HepG2 (cell line): ENCODE results near the gene TRIM72. TPM values are rescaled to one million over a fixed set of nuclear protein-coding genes. Genes with fewer than 3 reads are reported as not detected.
A peak's percentile ranks its signal among the peaks of the same experiment; 100 is the strongest.

Experiments used
- CEBPB ChIP-seq: IDR thresholded peaks from 2 replicates; pipeline ENCODE4 v1.6.1; 2011; ENCODE audit warnings: low read depth, low read length, improper control_type of control experiment, borderline replicate concordance
- EEA1 ChIP-seq: sonication (generic); formaldehyde crosslinking; IDR thresholded peaks from 2 replicates; pipeline ENCODE4 v1.5.1; 2020; ENCODE audit warnings: mild to moderate bottlenecking, missing genetic modification reagents, borderline replicate concordance
- HDAC1 ChIP-seq: sonication (generic); formaldehyde crosslinking; IDR thresholded peaks from 2 replicates; pipeline ENCODE4 v1.5.1; 2020; ENCODE audit warnings: mild to moderate bottlenecking, missing genetic modification reagents
- HNRNPL ChIP-seq: fragments of 200-400 bp; formaldehyde crosslinking; IDR thresholded peaks from 2 replicates; pipeline ENCODE4 v1.6.1; 2017; ENCODE audit warnings: mild to moderate bottlenecking, low read depth, low read length
- HOXA7 ChIP-seq: sonication (generic); formaldehyde crosslinking; IDR thresholded peaks from 2 replicates; pipeline ENCODE4 v1.8.1; 2022; ENCODE audit warnings: mild to moderate bottlenecking, missing genetic modification reagents, moderate library complexity
- SNAI1 ChIP-seq: sonication (generic); formaldehyde crosslinking; IDR thresholded peaks from 2 replicates; pipeline ENCODE4 v1.5.0; 2020; ENCODE audit warnings: mild to moderate bottlenecking, missing genetic modification reagents, borderline replicate concordance
- YEATS4 ChIP-seq: sonication (generic); formaldehyde crosslinking; IDR thresholded peaks from 2 replicates; pipeline ENCODE4 v1.4.0; 2020; ENCODE audit warnings: missing genetic modification reagents, borderline replicate concordance
- ZBTB21 ChIP-seq: sonication (generic); formaldehyde crosslinking; IDR thresholded peaks from 2 replicates; pipeline ENCODE4 v1.4.0; 2020; ENCODE audit warnings: missing genetic modification reagents
- ZFX ChIP-seq: sonication (generic); formaldehyde crosslinking; IDR thresholded peaks from 2 replicates; pipeline ENCODE4 v1.4.0; 2020; ENCODE audit warnings: mild to moderate bottlenecking, low read depth, missing genetic modification reagents, moderate library complexity
- ZFY ChIP-seq: sonication (generic); formaldehyde crosslinking; IDR thresholded peaks from 2 replicates; pipeline ENCODE4 v1.4.0; 2020; ENCODE audit warnings: missing genetic modification reagents
- ZNF180 ChIP-seq: sonication (generic); formaldehyde crosslinking; IDR thresholded peaks from 2 replicates; pipeline ENCODE4 v1.4.0; 2020; ENCODE audit warnings: low read depth, missing genetic modification reagents, borderline replicate concordance
- ZNF34 ChIP-seq: sonication (generic); formaldehyde crosslinking; IDR thresholded peaks from 2 replicates; pipeline ENCODE4 v1.4.0; 2020; ENCODE audit warnings: mild to moderate bottlenecking, missing genetic modification reagents, borderline replicate concordance
- ZNF382 ChIP-seq: sonication (generic); formaldehyde crosslinking; IDR thresholded peaks from 2 replicates; pipeline ENCODE4 v1.5.0; 2020; ENCODE audit warnings: missing genetic modification reagents, mild to moderate bottlenecking, borderline replicate concordance
- ZNF724P ChIP-seq: sonication (generic); formaldehyde crosslinking; IDR thresholded peaks from 2 replicates; pipeline ENCODE4 v1.8.0; 2022; ENCODE audit warnings: missing genetic modification reagents, borderline replicate concordance
- ZNF83 ChIP-seq: sonication (generic); formaldehyde crosslinking; IDR thresholded peaks from 2 replicates; pipeline ENCODE4 v1.4.0; 2020; ENCODE audit warnings: missing genetic modification reagents, mild to moderate bottlenecking, borderline replicate concordance
- ZSCAN12 ChIP-seq: sonication (generic); formaldehyde crosslinking; IDR thresholded peaks from 2 replicates; pipeline ENCODE4 v1.9.0; 2021; ENCODE audit warnings: mild to moderate bottlenecking, missing genetic modification reagents
- polyA plus RNA-seq, 8 experiments: library from polyadenylated mRNA; depleted of rRNA in 3 of 8; stranded (reverse) in 7 of 8; unstranded in 1 of 8; fragments of >200 nt; fragmentation: Illumina TruSeq in 4 of 8; extraction: Trizol in 4 of 8; gene quantifications; 2 replicates each; pipeline versions ENCODE4 v1.2.1 to v1.2.3, GENCODE V29; 2011 to 2016; ENCODE audit warnings: low read depth in 4 of 8, missing spikeins in 1 of 8, mixed read lengths in 1 of 8; ENCODE audit not compliant: insufficient read depth in 1 of 8
- total RNA-seq, 5 experiments: library from RNA; depleted of rRNA; stranded (reverse); fragments of >200 nt; fragmentation: Illumina TruSeq; extraction: Trizol; gene quantifications; 2 replicates each; pipeline ENCODE4 v1.2.3, GENCODE V29; 2016; ENCODE audit warnings: low read depth in 1 of 5
- TF ChIP-seq, protein P1 (sequence below): sonication (generic); formaldehyde crosslinking; IDR thresholded peaks from 2 replicates; pipeline ENCODE4 v1.8.0; 2022; ENCODE audit warnings: mild to moderate bottlenecking, missing genetic modification reagents, moderate library complexity
- TF ChIP-seq, protein P2 (sequence below): sonication (generic); formaldehyde crosslinking; IDR thresholded peaks from 2 replicates; pipeline ENCODE4 v1.8.1; 2023; ENCODE audit warnings: missing genetic modification reagents, mild to moderate bottlenecking, borderline replicate concordance
- TF ChIP-seq, protein P3 (sequence below): sonication (generic); formaldehyde crosslinking; IDR thresholded peaks from 2 replicates; pipeline ENCODE4 v1.5.1; 2020; ENCODE audit warnings: mild to moderate bottlenecking, missing genetic modification reagents, moderate library complexity
- TF ChIP-seq, protein P4 (sequence below): sonication (generic); formaldehyde crosslinking; IDR thresholded peaks from 2 replicates; pipeline ENCODE4 v1.8.0; 2022; ENCODE audit warnings: missing genetic modification reagents, mild to moderate bottlenecking, borderline replicate concordance
- TF ChIP-seq, protein P5 (sequence below): sonication (generic); formaldehyde crosslinking; IDR thresholded peaks from 2 replicates; pipeline ENCODE4 v1.4.0; 2020; ENCODE audit warnings: missing genetic modification reagents, borderline replicate concordance

TRIM72 gene
- total and polyA plus RNA-seq, 2 of the 13 experiments (the other 11 are each of a cell fraction or from before 2014, with no cell fraction given): not detected

DNA sequence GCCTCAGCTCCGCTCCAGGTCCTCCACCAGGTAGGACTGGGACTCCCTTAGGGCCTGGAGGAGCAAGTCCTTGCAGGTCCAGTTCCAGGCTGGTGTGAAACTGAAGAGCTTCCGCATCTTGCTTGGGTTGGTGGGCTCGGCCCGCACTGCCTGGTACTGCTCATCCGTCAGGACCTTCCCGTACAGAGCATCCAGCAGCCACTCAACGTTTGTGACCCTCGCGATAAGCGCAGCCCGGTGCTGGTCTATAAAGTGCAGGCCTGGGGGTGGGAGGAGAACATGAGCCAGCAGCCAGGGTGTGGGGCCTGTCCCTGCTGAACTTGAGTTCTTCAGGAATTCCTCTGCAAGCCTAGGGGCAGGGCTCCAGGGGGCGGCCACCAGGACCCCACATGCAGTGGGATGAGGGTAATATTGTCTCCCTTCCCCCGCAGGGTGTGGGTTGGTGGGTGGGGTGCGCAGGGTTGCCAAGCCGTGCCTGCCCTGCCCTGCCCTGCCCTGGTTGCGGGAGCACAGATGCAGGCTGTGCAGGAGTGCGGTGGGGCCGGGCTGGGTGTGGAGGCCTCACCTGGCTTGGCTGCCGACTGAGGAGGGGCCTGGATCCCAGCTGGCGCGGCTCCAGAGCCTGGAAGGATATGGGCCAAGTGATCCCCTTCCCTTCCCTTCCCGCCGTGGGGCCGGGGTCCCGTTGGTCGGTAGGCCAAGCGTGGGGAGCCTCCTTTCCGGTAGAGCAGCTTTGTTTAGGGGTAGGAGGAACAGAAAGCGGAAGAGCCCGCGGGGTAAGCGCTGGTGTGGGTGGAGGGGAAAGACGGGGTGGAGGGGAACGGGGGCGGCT lies 12.1 kb upstream of the TRIM72 start (continued):
- TF ChIP-seq, protein P1, sequence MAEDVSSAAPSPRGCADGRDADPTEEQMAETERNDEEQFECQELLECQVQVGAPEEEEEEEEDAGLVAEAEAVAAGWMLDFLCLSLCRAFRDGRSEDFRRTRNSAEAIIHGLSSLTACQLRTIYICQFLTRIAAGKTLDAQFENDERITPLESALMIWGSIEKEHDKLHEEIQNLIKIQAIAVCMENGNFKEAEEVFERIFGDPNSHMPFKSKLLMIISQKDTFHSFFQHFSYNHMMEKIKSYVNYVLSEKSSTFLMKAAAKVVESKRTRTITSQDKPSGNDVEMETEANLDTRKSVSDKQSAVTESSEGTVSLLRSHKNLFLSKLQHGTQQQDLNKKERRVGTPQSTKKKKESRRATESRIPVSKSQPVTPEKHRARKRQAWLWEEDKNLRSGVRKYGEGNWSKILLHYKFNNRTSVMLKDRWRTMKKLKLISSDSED (CRISPR knock-in tag): no peak
- TF ChIP-seq, protein P2, sequence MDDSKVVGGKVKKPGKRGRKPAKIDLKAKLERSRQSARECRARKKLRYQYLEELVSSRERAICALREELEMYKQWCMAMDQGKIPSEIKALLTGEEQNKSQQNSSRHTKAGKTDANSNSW (CRISPR knock-in tag): peak; percentile 55; the same call in 1 of the 2 replicates
- TF ChIP-seq HOXA7 (CRISPR knock-in tag) (no peak), HNRNPL (0 out of 2 replicates have a peak, but pooled peaks have one; percentile 21), ZFY (CRISPR knock-in tag) (peak; percentile 70), ZFX (CRISPR knock-in tag) (peak; percentile 83), ZNF180 (CRISPR knock-in tag) (no peak), SNAI1 (CRISPR knock-in tag) (no peak), ZNF724P (CRISPR knock-in tag) (peak; percentile 51; the same call in 1 of the 2 replicates), CEBPB (no peak), EEA1 (CRISPR knock-in tag) (peak; percentile 95), ZNF382 (no peak), ZSCAN12 (CRISPR knock-in tag) (no peak), ZBTB21 (CRISPR knock-in tag) (no peak), ZNF83 (CRISPR knock-in tag) (no peak), ZNF34 (no peak), YEATS4 (CRISPR knock-in tag) (no peak), HDAC1 (CRISPR knock-in tag) (peak; percentile 26; the same call in 1 of the 2 replicates)
- TF ChIP-seq, protein P3, sequence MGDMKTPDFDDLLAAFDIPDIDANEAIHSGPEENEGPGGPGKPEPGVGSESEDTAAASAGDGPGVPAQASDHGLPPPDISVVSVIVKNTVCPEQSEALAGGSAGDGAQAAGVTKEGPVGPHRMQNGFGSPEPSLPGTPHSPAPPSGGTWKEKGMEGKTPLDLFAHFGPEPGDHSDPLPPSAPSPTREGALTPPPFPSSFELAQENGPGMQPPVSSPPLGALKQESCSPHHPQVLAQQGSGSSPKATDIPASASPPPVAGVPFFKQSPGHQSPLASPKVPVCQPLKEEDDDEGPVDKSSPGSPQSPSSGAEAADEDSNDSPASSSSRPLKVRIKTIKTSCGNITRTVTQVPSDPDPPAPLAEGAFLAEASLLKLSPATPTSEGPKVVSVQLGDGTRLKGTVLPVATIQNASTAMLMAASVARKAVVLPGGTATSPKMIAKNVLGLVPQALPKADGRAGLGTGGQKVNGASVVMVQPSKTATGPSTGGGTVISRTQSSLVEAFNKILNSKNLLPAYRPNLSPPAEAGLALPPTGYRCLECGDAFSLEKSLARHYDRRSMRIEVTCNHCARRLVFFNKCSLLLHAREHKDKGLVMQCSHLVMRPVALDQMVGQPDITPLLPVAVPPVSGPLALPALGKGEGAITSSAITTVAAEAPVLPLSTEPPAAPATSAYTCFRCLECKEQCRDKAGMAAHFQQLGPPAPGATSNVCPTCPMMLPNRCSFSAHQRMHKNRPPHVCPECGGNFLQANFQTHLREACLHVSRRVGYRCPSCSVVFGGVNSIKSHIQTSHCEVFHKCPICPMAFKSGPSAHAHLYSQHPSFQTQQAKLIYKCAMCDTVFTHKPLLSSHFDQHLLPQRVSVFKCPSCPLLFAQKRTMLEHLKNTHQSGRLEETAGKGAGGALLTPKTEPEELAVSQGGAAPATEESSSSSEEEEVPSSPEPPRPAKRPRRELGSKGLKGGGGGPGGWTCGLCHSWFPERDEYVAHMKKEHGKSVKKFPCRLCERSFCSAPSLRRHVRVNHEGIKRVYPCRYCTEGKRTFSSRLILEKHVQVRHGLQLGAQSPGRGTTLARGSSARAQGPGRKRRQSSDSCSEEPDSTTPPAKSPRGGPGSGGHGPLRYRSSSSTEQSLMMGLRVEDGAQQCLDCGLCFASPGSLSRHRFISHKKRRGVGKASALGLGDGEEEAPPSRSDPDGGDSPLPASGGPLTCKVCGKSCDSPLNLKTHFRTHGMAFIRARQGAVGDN (CRISPR knock-in tag): peak; percentile 69
- TF ChIP-seq, protein P4, sequence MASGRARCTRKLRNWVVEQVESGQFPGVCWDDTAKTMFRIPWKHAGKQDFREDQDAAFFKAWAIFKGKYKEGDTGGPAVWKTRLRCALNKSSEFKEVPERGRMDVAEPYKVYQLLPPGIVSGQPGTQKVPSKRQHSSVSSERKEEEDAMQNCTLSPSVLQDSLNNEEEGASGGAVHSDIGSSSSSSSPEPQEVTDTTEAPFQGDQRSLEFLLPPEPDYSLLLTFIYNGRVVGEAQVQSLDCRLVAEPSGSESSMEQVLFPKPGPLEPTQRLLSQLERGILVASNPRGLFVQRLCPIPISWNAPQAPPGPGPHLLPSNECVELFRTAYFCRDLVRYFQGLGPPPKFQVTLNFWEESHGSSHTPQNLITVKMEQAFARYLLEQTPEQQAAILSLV (CRISPR knock-in tag): peak; percentile 65
- TF ChIP-seq, protein P5, sequence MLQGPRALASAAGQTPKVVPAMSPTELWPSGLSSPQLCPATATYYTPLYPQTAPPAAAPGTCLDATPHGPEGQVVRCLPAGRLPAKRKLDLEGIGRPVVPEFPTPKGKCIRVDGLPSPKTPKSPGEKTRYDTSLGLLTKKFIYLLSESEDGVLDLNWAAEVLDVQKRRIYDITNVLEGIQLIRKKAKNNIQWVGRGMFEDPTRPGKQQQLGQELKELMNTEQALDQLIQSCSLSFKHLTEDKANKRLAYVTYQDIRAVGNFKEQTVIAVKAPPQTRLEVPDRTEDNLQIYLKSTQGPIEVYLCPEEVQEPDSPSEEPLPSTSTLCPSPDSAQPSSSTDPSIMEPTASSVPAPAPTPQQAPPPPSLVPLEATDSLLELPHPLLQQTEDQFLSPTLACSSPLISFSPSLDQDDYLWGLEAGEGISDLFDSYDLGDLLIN (CRISPR knock-in tag): no peak
